IMR-90 (cell line): ENCODE measurements around the gene KRT77. TPM values are rescaled to one million over a fixed set of nuclear protein-coding genes. Genes with fewer than 3 reads are reported as not detected.

ENCODE experiments used
- ATAC-seq: fragments of 200-7000 bp; cut with Tn5 transposase; 2 replicates; pipeline ENCODE4 v1.9.1; 2020; ENCODE audit warnings: low read depth, mild to moderate bottlenecking, moderate library complexity
- BruUV-seq: library from RNA; stranded (reverse); fragments of 400-500 nt; replicated peaks from 2 replicates; lab custom pipeline; 2021; lab: Mats Ljungman, UMichigan
- CTCF ChIA-PET: fragments of 300-600 bp; formaldehyde crosslinking; extraction: SDS; loops from one replicate; lab custom pipeline; 2021; ENCODE audit warnings: antibody characterized with exemption; lab: Yijun Ruan, JAX
- POLR2A ChIA-PET: fragments of 300-600 bp; sonication (Branson Sonifier 250); formaldehyde crosslinking; loops from one replicate; lab custom pipeline; 2022; ENCODE audit warnings: antibody characterized with exemption; ENCODE audit not compliant: unreplicated experiment; lab: Charles Lee
- DNase-seq: peaks from one replicate; pipeline ENCODE4 v3.0.0; 2013
- H2AFZ ChIP-seq: replicated peaks from 2 replicates; pipeline ENCODE3; 2013; ENCODE audit warnings: low read length, mild to moderate bottlenecking; ENCODE audit not compliant: poor library complexity
- H2AK5ac ChIP-seq: 2 replicates; pipeline ENCODE4 v1.6.1; 2013; ENCODE audit warnings: low read depth, low read length, inconsistent platforms
- H2AK9ac ChIP-seq: replicated peaks from 2 replicates; pipeline ENCODE3; 2013; ENCODE audit warnings: mild to moderate bottlenecking, low read depth, low read length, moderate library complexity; ENCODE audit not compliant: poor library complexity
- H2BK120ac ChIP-seq: 2 replicates; pipeline ENCODE4 v1.6.1; 2013; ENCODE audit warnings: low read depth, low read length, inconsistent platforms
- H2BK15ac ChIP-seq: 3 replicates; pipeline ENCODE4 v1.6.1; 2013; ENCODE audit warnings: low read depth, low read length, inconsistent platforms
- H2BK20ac ChIP-seq: 2 replicates; pipeline ENCODE4 v1.6.1; 2013; ENCODE audit warnings: low read depth, mild to moderate bottlenecking, inconsistent platforms, low read length, moderate library complexity
- H2BK5ac ChIP-seq: 2 replicates; pipeline ENCODE4 v1.6.1; 2013; ENCODE audit warnings: mild to moderate bottlenecking, low read depth, low read length, inconsistent platforms; ENCODE audit not compliant: poor library complexity, severe bottlenecking
- H3K14ac ChIP-seq: replicated peaks from 2 replicates; pipeline ENCODE4 v1.6.1; 2013; ENCODE audit warnings: low read depth, low read length, inconsistent platforms
- H3K18ac ChIP-seq: 2 replicates; pipeline ENCODE4 v1.6.1; 2013; ENCODE audit warnings: low read depth, low read length, control low read depth
- H3K23ac ChIP-seq: 2 replicates; pipeline ENCODE4 v1.6.1; 2013; ENCODE audit warnings: low read depth, low read length, inconsistent platforms
- H3K27ac ChIP-seq: 2 replicates; pipeline ENCODE4 v1.5.1; 2013; ENCODE audit warnings: mild to moderate bottlenecking, control low read depth, low read length; ENCODE audit not compliant: insufficient read depth
- H3K27me3 ChIP-seq: 2 replicates; pipeline ENCODE4 v1.6.1; 2013; ENCODE audit warnings: low read length; ENCODE audit not compliant: control insufficient read depth, insufficient read depth
- H3K36me3 ChIP-seq: 2 replicates; pipeline ENCODE4 v1.6.1; 2013; ENCODE audit warnings: low read length, mixed read lengths; ENCODE audit not compliant: control insufficient read depth, insufficient read depth
- H3K4ac ChIP-seq: 2 replicates; pipeline ENCODE4 v1.6.1; 2013; ENCODE audit warnings: low read depth, low read length, inconsistent platforms
- H3K4me1 ChIP-seq: 2 replicates; pipeline ENCODE4 v1.6.1; 2013; ENCODE audit warnings: low read length, mixed read lengths; ENCODE audit not compliant: control insufficient read depth, insufficient read depth
- H3K4me2 ChIP-seq: 2 replicates; pipeline ENCODE4 v1.6.1; 2013; ENCODE audit warnings: low read depth, mild to moderate bottlenecking, control low read depth, low read length, moderate library complexity
- H3K4me3 ChIP-seq: 2 replicates; pipeline ENCODE4 v1.5.1; 2013; ENCODE audit warnings: low read depth, mild to moderate bottlenecking, control low read depth, low read length, moderate library complexity; ENCODE audit not compliant: insufficient read depth
- H3K56ac ChIP-seq: 2 replicates; pipeline ENCODE4 v1.6.1; 2013; ENCODE audit warnings: low read length, inconsistent platforms; ENCODE audit not compliant: insufficient read depth; ENCODE audit errors: extremely low read depth
- H3K79me1 ChIP-seq, 2 experiments: 2 replicates each; pipeline ENCODE4 v1.6.1; 2013; ENCODE audit warnings: low read length in 2 of 2, inconsistent platforms in 1 of 2, low read depth in 1 of 2
- H3K9ac ChIP-seq: 2 replicates; pipeline ENCODE4 v1.6.1; 2013; ENCODE audit warnings: low read depth, low read length, control low read depth
- H3K9me1 ChIP-seq: 2 replicates; pipeline ENCODE4 v1.6.1; 2013; ENCODE audit warnings: low read length, inconsistent platforms; ENCODE audit not compliant: insufficient read depth
- H3K9me3 ChIP-seq: 2 replicates; pipeline ENCODE4 v1.6.1; 2013; ENCODE audit warnings: low read length; ENCODE audit not compliant: control insufficient read depth, insufficient read depth
- H4K20me1 ChIP-seq: 2 replicates; pipeline ENCODE4 v1.6.1; 2013; ENCODE audit warnings: low read length, inconsistent platforms; ENCODE audit not compliant: insufficient read depth
- H4K5ac ChIP-seq: 2 replicates; pipeline ENCODE4 v1.6.1; 2013; ENCODE audit warnings: mild to moderate bottlenecking, low read depth, low read length, control low read depth
- H4K8ac ChIP-seq, 2 experiments: 2 replicates each; pipeline ENCODE4 v1.6.1; 2013; ENCODE audit warnings: low read depth in 2 of 2, low read length in 2 of 2, control low read depth in 1 of 2, inconsistent platforms in 1 of 2
- H4K91ac ChIP-seq: 2 replicates; pipeline ENCODE4 v1.6.1; 2013; ENCODE audit warnings: low read depth, low read length, inconsistent platforms; ENCODE audit not compliant: insufficient read depth
- CTCF ChIP-seq: conservative IDR thresholded peaks from 2 replicates; pipeline ENCODE4 v1.5.1; 2012; ENCODE audit warnings: mild to moderate bottlenecking, low read depth, low read length, improper control_type of control experiment
- NFE2L2 ChIP-seq: fragments of 150-350 bp; IDR thresholded peaks from 2 replicates; pipeline ENCODE4 v1.6.1; 2016; ENCODE audit warnings: low read depth, mild to moderate bottlenecking, low read length
- RCOR1 ChIP-seq: IDR thresholded peaks from 2 replicates; pipeline ENCODE4 v1.6.1; 2012; ENCODE audit warnings: mild to moderate bottlenecking, low read length, improper control_type of control experiment; ENCODE audit not compliant: insufficient replicate concordance
- USF2 ChIP-seq: fragments of 150-350 bp; IDR thresholded peaks from 2 replicates; pipeline ENCODE4 v1.6.1; 2017; ENCODE audit warnings: mild to moderate bottlenecking, antibody characterized with exemption, low read length, low read depth
- WGBS, 2 experiments: methylation state at CpG; one replicate each; pipeline versions ENCODE4 v1.1.5 to v1.1.7; 2013; ENCODE audit warnings: missing lambda C conversion rate in 2 of 2; ENCODE audit not compliant: insufficient read length in 1 of 2; ENCODE audit errors: extremely low coverage in 2 of 2; 5-methylcytosine and 5-hydroxymethylcytosine counted together
- dilution Hi-C: fragments of 300-500 bp; cut with HindIII; formaldehyde crosslinking; loops from one replicate; pipeline ENCODE4 v1.14.3; 2018; ENCODE audit warnings: low sequenced_read_pairs; ENCODE audit not compliant: unreplicated experiment
- in situ Hi-C: fragments of 300-500 bp; cut with MboI; formaldehyde crosslinking; loops from 3 replicates; pipeline ENCODE4 v1.14.3; 2019; ENCODE audit warnings: low sequenced_read_pairs, inconsistent platforms, mixed read lengths
- intact Hi-C: fragments of 100-400 bp; cut with micrococcal nuclease; formaldehyde crosslinking; loops from 2 replicates; pipeline ENCODE4 v1.10.0; 2022
- polyA plus RNA-seq, 3 experiments: library from polyadenylated mRNA; depleted of rRNA; stranded (reverse); fragments of >200 nt; gene quantifications; 2 replicates each; pipeline ENCODE4 v1.2.3, GENCODE V29; 2012; ENCODE audit warnings: low replicate concordance in 1 of 3
- total RNA-seq: library from RNA; depleted of rRNA; stranded (reverse); fragments of >200 nt; gene quantifications from 2 replicates; pipeline ENCODE4 v1.2.3, GENCODE V29; 2012

The KRT77 gene
- total and polyA plus RNA-seq, 2 of the 4 experiments (the other 2 are of a cell fraction), result not detected

DNA sequence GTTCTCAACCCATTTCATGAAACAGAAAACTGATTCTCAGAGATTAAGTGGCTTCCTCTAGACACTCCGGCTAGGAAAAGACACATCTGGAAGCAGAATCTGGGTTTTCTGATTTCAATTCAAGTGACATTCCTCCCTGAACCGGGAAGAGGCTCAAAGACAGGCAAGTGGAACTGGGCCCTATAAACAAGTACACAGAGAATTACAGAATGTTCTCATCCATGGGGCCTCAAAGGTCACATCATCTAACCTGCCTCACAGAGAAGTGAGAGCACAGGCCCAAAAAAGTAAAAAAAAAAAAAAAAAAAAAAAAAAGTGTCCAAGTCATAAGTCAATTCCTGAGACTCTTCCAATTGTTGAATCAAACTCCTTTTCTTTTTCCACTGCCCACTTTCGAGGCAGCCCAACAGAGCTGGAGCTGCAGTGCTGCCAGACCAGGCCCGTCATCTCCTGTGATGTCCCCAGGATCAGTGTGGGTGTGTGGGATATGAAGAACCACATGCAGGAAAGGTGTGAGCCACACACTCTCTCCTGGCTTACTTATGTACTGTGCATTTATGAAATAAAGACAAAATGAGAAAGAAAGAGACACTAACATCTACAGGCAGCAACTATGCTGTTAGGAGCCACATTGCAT, 20.3 kb downstream of the KRT77 start:
- H3K4me2 ChIP-seq, result no peak overlapping the region
- H4K20me1 ChIP-seq, result no peaks in the 10 kb centered on the region
- CTCF ChIA-PET, result no interaction called here
- H4K8ac ChIP-seq, result no peak overlapping the region
- no peak for TF ChIP-seq USF2
- TF ChIP-seq CTCF, result no peak
- no peak for TF ChIP-seq NFE2L2
- no peak for TF ChIP-seq RCOR1
- H3K79me1 ChIP-seq, result no peaks in the 10 kb centered on the region
- no peaks in the 10 kb centered on the region for H3K36me3 ChIP-seq
- H3K56ac ChIP-seq, result no peak overlapping the region
- H4K91ac ChIP-seq, result no peak overlapping the region
- ATAC-seq (no peak), DNase-seq (no peak)
- dilution Hi-C loops, result no loop called here
- no peak overlapping the region for H2BK15ac ChIP-seq
- H2AFZ ChIP-seq, result no peak overlapping the region
- H3K27me3 ChIP-seq, result peaks cover 33% of the 10 kb centered on the region
- H3K4me1 ChIP-seq, result no peaks in the 10 kb centered on the region
- no peak overlapping the region for H3K4ac ChIP-seq
- POLR2A ChIA-PET, result no interaction called here
- in situ Hi-C loops, result no loop called here
- no peaks in the 10 kb centered on the region for H3K9me1 ChIP-seq
- no peak overlapping the region for H3K23ac ChIP-seq
- H3K4me3 ChIP-seq, result no peak overlapping the region
- H4K5ac ChIP-seq, result no peak overlapping the region
- H3K14ac ChIP-seq, result no peak overlapping the region
- H3K9ac ChIP-seq, result no peak overlapping the region
- no peak overlapping the region for H2BK5ac ChIP-seq
- WGBS, 2 experiments, result no CpG with 5 or more reads among the region's 4 CpGs
- intact Hi-C loops, result no loop called here
- H2BK120ac ChIP-seq, result no peak overlapping the region
- no peak overlapping the region for H2AK9ac ChIP-seq
- H3K18ac ChIP-seq, result no peak overlapping the region
- no TSS peak for BruUV-seq
- no peak overlapping the region for H2AK5ac ChIP-seq
- no peaks in the 10 kb centered on the region for H3K9me3 ChIP-seq
- no peak overlapping the region for H2BK20ac ChIP-seq
- H3K27ac ChIP-seq, result no peak overlapping the region
